Measurements from ENCODE around the gene SPO11.

The SPO11 gene

GRCh38 chr20:57378646-57379262, 49.2 kb downstream of the SPO11 start:
- no peaks in the 10 kb centered on the region for H3K4me1 ChIP-seq (ENCODE audit: insufficient read depth, low read length)
- no peak overlapping the region for H3K4me3 ChIP-seq (ENCODE audit: low read length)
- H3K36me3 ChIP-seq (ENCODE audit: insufficient read depth, low read length): peaks cover 66% of the 10 kb centered on the region
- no peak overlapping the region for H2AFZ ChIP-seq (ENCODE audit: low read depth, low read length)
- no peaks in the 10 kb centered on the region for H3K9me3 ChIP-seq (ENCODE audit: low read length)
- H3K27me3 ChIP-seq (ENCODE audit: insufficient read depth, low read length): no peaks in the 10 kb centered on the region

GRCh38 chr20:57379263-57379647, 49.7 kb downstream of the SPO11 start:
- H3K4me3 ChIP-seq (ENCODE audit: low read length): no peak overlapping the region
- peaks cover 63% of the 10 kb centered on the region for H3K36me3 ChIP-seq (ENCODE audit: insufficient read depth, low read length)
- no peaks in the 10 kb centered on the region for H3K27me3 ChIP-seq (ENCODE audit: insufficient read depth, low read length)
- no peaks in the 10 kb centered on the region for H3K4me1 ChIP-seq (ENCODE audit: insufficient read depth, low read length)
- H3K9me3 ChIP-seq (ENCODE audit: low read length): no peaks in the 10 kb centered on the region
- H2AFZ ChIP-seq (ENCODE audit: low read depth, low read length): no peak overlapping the region

GRCh38 chr20:57380081-57380750, 50.6 kb downstream of the SPO11 start:
- no peak overlapping the region for H2AFZ ChIP-seq (ENCODE audit: low read depth, low read length)

GRCh38 chr20:57381596-57382503, 52.2 kb downstream of the SPO11 start:
- no peak overlapping the region for H2AFZ ChIP-seq (ENCODE audit: low read depth, low read length)
- H3K4me3 ChIP-seq (ENCODE audit: low read length): no peak overlapping the region
- no peaks in the 10 kb centered on the region for H3K9me3 ChIP-seq (ENCODE audit: low read length)
- no peaks in the 10 kb centered on the region for H3K27me3 ChIP-seq (ENCODE audit: insufficient read depth, low read length)
- no peaks in the 10 kb centered on the region for H3K4me1 ChIP-seq (ENCODE audit: insufficient read depth, low read length)
- peaks cover 38% of the 10 kb centered on the region for H3K36me3 ChIP-seq (ENCODE audit: insufficient read depth, low read length)

More at GRCh38 chr20:57380081-57380750, 50.6 kb downstream of the SPO11 start:
- H3K4me3 ChIP-seq (ENCODE audit: low read length): no peak overlapping the region
- no peaks in the 10 kb centered on the region for H3K27me3 ChIP-seq (ENCODE audit: insufficient read depth, low read length)
- H3K4me1 ChIP-seq (ENCODE audit: insufficient read depth, low read length): no peaks in the 10 kb centered on the region
- H3K36me3 ChIP-seq (ENCODE audit: insufficient read depth, low read length): peaks cover 53% of the 10 kb centered on the region
- H3K9me3 ChIP-seq (ENCODE audit: low read length): no peaks in the 10 kb centered on the region

- H3K36me3 ChIP-seq (ENCODE audit: insufficient read depth, low read length): peaks cover 32% of the 10 kb centered on the region
- no peaks in the 10 kb centered on the region for H3K9me3 ChIP-seq (ENCODE audit: low read length)
- H3K4me1 ChIP-seq (ENCODE audit: insufficient read depth, low read length): no peaks in the 10 kb centered on the region
- no peaks in the 10 kb centered on the region for H3K27me3 ChIP-seq (ENCODE audit: insufficient read depth, low read length)
- no peak overlapping the region for H3K4me3 ChIP-seq (ENCODE audit: low read length)
- H2AFZ ChIP-seq (ENCODE audit: low read depth, low read length): no peak overlapping the region
These were observed 52.9 kb downstream of the SPO11 start for GRCh38 chr20:57382516-57382915.

GRCh38 chr20:57383447-57384347, 54.1 kb downstream of the SPO11 start:
- Histone ChIP-seq H3K4me1 (ENCODE audit: insufficient read depth, low read length) (no peaks in the 10 kb centered on the region), H3K9me3 (ENCODE audit: low read length) (no peaks in the 10 kb centered on the region), H2AFZ (ENCODE audit: low read depth, low read length) (no peak overlapping the region), H3K4me3 (ENCODE audit: low read length) (no peak overlapping the region), H3K27me3 (ENCODE audit: insufficient read depth, low read length) (no peaks in the 10 kb centered on the region), H3K36me3 (ENCODE audit: insufficient read depth, low read length) (peaks cover 20% of the 10 kb centered on the region)

- no peak overlapping the region for H3K4me3 ChIP-seq (ENCODE audit: low read length)
- H2AFZ ChIP-seq (ENCODE audit: low read depth, low read length): no peak overlapping the region
- no peaks in the 10 kb centered on the region for H3K27me3 ChIP-seq (ENCODE audit: insufficient read depth, low read length)
- no peaks in the 10 kb centered on the region for H3K9me3 ChIP-seq (ENCODE audit: low read length)
- H3K36me3 ChIP-seq (ENCODE audit: insufficient read depth, low read length): peaks cover 14% of the 10 kb centered on the region
- no peaks in the 10 kb centered on the region for H3K4me1 ChIP-seq (ENCODE audit: insufficient read depth, low read length)
These were observed 54.9 kb downstream of the SPO11 start for GRCh38 chr20:57384486-57384885.

- H3K36me3 ChIP-seq (ENCODE audit: insufficient read depth, low read length): peaks cover 7% of the 10 kb centered on the region
- H3K27me3 ChIP-seq (ENCODE audit: insufficient read depth, low read length): no peaks in the 10 kb centered on the region
- H3K9me3 ChIP-seq (ENCODE audit: low read length): no peaks in the 10 kb centered on the region
- H3K4me1 ChIP-seq (ENCODE audit: insufficient read depth, low read length): no peaks in the 10 kb centered on the region
- H2AFZ ChIP-seq (ENCODE audit: low read depth, low read length): no peak overlapping the region
- H3K4me3 ChIP-seq (ENCODE audit: low read length): no peak overlapping the region
These were observed 55.6 kb downstream of the SPO11 start for GRCh38 chr20:57384953-57385761.

GRCh38 chr20:57385940-57386339, 56.3 kb downstream of the SPO11 start:
- no peaks in the 10 kb centered on the region for H3K4me1 ChIP-seq (ENCODE audit: insufficient read depth, low read length)
- H2AFZ ChIP-seq (ENCODE audit: low read depth, low read length): no peak overlapping the region
- H3K36me3 ChIP-seq (ENCODE audit: insufficient read depth, low read length): peaks cover under 1% of the 10 kb centered on the region
- no peak overlapping the region for H3K4me3 ChIP-seq (ENCODE audit: low read length)
- H3K27me3 ChIP-seq (ENCODE audit: insufficient read depth, low read length): no peaks in the 10 kb centered on the region
- H3K9me3 ChIP-seq (ENCODE audit: low read length): no peaks in the 10 kb centered on the region

GRCh38 chr20:57386762-57387161, 57.2 kb downstream of the SPO11 start:
- Histone ChIP-seq H3K27me3 (ENCODE audit: insufficient read depth, low read length) (no peaks in the 10 kb centered on the region), H3K4me3 (ENCODE audit: low read length) (no peak overlapping the region), H3K4me1 (ENCODE audit: insufficient read depth, low read length) (no peaks in the 10 kb centered on the region), H2AFZ (ENCODE audit: low read depth, low read length) (no peak overlapping the region), H3K36me3 (ENCODE audit: insufficient read depth, low read length) (no peaks in the 10 kb centered on the region), H3K9me3 (ENCODE audit: low read length) (no peaks in the 10 kb centered on the region)

GRCh38 chr20:57387463-57387862, 57.9 kb downstream of the SPO11 start:
- no peaks in the 10 kb centered on the region for H3K9me3 ChIP-seq (ENCODE audit: low read length)

GRCh38 chr20:57387945-57388371, 58.4 kb downstream of the SPO11 start:
- peaks cover 10% of the 10 kb centered on the region for H3K4me1 ChIP-seq (ENCODE audit: insufficient read depth, low read length)
- H3K36me3 ChIP-seq (ENCODE audit: insufficient read depth, low read length): no peaks in the 10 kb centered on the region
- no peak overlapping the region for H3K4me3 ChIP-seq (ENCODE audit: low read length)
- no peak overlapping the region for H2AFZ ChIP-seq (ENCODE audit: low read depth, low read length)
- no peaks in the 10 kb centered on the region for H3K27me3 ChIP-seq (ENCODE audit: insufficient read depth, low read length)
- no peaks in the 10 kb centered on the region for H3K9me3 ChIP-seq (ENCODE audit: low read length)

More at GRCh38 chr20:57387463-57387862, 57.9 kb downstream of the SPO11 start:
- Histone ChIP-seq H3K36me3 (ENCODE audit: insufficient read depth, low read length) (no peaks in the 10 kb centered on the region), H3K4me3 (ENCODE audit: low read length) (no peak overlapping the region), H3K4me1 (ENCODE audit: insufficient read depth, low read length) (peaks cover 6% of the 10 kb centered on the region), H2AFZ (ENCODE audit: low read depth, low read length) (no peak overlapping the region), H3K27me3 (ENCODE audit: insufficient read depth, low read length) (no peaks in the 10 kb centered on the region)

Data from neuron (in vitro differentiated cells).